Stimulated activated CD8-positive, alpha-beta memory T cell treated with anti-CD3 and anti-CD28 coated beads, Interleukin-4, amount 100 ng/mL, for 48 hours (primary cell): ENCODE measurements around the gene SHLD3.
"Not testable (repeated sequence)": the region's sequence is repeated elsewhere in the genome, so short reads cannot be mapped to it uniquely, and the experiment has no call there.

Experiments used
- DNase-seq: peaks from one replicate; pipeline ENCODE4 v3.0.0-alpha.2; 2020

The SHLD3 gene, protein sequence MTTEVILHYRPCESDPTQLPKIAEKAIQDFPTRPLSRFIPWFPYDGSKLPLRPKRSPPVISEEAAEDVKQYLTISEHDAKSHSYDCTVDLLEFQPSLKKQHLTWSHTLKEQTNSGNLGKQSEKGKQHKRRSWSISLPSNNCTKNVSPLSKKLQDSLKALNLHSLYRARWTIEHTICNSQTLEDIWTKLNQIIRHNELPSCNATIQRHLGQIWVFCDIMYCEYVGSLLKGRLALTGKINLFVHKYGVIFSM

DNA sequence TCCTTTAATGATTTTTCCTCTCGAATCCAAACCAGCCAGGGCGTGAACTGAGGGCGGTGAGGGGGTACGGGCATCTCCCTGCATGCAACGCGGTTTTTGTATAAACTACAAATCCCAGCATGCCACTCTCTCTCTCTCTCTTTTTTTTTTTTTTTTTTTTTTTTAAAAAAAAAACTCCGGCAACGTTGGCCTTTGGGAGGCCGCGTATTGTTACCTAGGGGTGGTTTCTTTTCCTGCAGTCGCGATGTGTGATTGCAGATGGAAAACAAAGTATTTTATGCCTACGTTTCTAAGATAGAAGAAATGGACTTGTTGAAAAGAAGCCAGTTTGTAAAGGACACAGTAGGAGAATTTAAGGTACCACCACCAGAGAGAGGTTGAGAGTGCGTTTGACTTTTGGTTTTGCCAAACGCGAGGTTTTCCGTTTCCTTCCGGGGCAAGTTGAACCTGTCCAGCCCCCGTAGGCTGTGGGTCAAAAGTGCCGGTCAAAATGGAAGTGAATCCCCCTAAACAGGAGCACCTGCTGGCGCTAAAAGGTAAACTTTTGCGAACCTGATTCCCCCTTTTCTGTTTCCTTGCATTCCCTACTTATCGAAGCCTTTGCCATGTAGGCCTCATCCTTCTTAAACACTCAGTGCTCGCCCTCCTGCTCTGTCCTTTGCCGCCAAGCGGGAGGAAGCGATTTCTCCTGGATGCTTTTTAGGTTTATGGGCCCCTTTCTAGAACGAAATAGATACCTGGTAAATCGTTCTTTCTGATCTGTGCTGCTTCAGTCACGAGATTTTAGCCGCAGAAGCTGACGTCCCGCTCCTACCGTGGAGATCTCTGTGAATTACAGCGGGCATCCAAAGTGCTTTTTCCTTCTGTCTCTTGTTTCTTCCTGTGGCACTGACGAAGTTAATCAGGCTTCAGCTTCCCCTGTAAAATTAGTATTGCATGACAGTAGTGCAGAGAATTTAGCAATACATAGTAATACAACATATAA, at the start of gene SHLD3, which contains the start of gene TRAPPC13:
TSS of gene SHLD3 (plus strand) at position 457 of the 985 bp plus-strand sequence. CDS start 4,561 bp downstream, outside the sequence.
TSS of gene TRAPPC13 (plus strand) at position 457 of the 985 bp plus-strand sequence. CDS start at position 491, 34 bp downstream.
- DNase-seq: peak; percentile 83

DNA sequence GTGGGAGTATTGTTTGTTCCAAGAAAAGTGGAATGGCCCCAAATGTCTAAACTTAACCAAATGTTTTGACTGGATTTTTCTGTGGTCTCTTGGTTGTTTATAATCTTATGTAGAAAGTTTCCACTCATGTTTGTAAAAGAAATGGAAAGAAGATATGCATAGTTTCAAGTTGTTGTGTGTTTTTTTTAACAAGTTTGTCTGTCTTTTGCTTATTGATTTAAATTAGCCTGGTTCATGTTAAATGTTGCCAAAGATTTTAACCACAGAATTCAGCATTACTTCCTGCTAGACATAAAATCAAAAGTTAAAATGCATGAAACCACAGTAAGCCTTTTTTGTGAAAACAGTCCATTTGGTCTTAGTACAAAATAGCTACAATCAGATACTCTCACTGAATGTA, 47.7 kb upstream of the SHLD3 start:
- no peak for DNase-seq

DNA sequence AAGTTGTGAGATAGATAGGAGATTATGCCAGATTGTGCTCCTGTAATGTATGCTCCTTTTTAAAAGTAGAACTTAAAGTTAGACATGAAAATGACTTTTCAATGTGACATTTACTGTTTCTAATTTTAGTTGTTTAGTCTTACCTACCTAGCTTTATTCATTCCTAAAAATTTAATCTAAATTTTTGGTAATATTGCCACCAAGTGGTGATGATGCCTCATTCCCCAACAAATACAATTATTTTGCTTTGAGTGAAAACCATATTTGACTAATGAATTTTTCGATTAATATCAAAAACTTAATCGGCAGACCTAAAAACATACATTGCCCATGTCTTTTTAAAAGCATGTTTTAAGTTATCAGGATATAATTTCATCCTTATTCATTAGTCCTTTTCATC, 36.1 kb upstream of the SHLD3 start:
- DNase-seq: no peak

DNA sequence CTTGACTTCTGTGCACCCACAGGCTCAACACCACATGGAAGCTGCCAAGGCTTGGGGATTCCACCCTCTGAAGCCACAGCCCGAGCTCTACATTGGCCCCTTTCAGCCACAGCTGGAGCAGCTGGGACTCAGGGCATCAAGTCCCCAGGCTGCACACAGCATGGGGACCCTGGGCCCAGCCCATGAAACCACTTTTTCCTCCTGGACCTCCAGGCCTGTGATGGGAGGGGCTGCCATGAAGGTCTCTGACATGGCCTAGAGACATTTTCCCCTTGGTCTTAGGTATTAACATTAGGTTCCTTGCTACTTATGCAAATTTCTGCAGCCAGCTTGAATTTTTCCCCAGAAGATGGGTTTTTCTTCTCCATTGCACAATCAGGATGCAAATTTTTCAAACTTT, 23.1 kb upstream of the SHLD3 start:
- not testable (repeated sequence) for DNase-seq

DNA sequence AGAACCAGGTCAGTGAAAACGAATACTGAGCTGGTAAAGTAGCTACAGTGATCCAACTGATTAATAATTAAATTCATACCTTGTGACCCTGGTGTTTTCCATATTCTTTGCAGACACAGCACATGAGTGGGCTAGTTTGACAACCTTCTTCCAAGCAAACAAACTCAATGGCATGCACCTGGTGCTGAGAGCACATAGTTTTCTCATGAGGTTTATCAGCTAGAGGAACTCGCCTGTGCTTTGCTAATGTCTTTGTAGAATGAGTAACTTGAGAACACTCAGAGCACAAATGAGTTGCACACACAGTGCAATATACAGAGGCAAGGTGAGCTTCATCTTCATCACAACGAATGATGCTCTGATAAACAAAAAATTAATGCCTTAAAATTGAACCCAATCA, 13.3 kb upstream of the SHLD3 start:
- no peak for DNase-seq

DNA sequence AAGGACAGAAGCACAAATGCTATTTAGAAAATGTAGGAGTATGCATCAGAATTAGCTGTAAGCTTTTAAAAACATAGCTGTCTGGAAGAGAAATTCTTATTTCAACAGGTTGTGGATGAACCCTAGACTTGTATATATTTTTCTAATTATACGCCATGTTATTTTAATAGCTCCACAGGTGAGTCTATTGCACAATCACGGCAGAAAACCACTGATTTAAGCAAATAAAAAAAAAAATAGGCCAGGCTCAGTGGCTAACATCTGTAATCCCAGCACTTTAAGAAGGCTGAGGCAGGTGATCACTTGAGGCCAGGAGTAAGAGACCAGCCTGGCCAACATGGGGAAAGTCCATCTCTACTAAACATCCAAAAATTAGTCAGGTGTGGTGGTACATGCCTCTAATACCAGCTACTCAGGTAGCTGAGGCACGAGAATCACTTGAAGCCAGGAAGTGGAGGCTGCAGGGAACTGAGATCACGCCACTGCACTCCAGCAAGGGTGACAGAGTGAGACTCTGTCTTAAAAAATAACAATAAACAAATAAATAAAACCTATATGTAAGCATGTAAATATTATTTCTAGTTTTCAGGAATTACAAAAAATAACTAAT, 12.4 kb upstream of the SHLD3 start:
- no peak for DNase-seq

DNA sequence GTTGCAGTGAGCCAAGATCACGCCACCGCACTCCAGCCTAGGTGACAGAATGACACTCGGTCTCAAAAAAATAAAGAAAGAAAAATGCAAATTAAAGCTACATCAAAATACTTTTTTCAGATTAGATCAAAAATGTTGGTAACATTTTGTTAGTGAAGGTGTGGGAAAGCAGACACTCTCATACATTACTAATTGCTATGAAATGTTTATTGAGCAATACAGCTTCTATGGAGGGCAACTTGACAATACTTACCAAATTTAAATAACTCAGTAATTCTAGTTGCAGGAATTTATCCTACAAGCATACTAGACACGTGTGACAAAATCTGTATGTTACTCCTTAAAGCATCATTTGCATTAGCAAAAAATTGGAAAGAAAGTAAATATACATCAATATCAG, 4.8 kb upstream of the SHLD3 start:
- no peak for DNase-seq

DNA sequence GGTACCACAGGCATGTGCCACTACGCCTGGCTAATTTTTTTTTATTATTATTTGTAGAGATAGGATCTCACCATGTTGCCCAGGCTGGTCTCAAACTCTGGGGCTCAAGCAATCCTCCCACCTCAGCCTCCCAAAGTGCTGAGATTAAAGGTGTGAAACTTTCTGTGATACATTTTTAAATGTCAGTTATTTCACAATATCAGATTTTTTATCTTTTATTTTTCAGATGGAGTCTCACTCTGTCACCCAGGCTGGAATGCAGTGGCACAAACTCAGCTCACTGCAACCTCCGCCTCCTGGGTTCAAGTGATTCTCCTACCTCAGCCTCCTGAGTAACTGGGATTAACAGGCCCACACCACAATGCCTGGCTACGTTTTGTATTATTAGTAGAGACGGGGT, 2.9 kb upstream of the SHLD3 start:
- DNase-seq: not testable (repeated sequence)

DNA sequence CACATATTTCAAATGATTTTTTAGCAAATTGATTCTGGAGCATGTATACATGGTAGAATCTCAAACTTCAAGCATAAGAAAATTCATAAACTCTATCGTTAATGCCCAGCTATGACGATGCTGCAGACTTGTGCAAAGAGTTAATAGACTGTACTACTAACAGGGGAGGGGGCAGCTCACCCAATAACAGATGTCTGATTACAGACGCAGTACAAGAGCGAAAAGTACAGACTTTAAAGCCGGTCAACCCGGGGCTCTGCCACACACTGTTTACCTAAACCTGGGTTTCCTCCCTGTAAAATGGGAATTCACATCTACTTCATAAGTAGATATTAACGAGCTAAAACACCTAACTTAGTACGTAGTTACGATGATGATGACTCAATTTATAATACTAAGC, 1.3 kb upstream of the SHLD3 start:
- DNase-seq: no peak

DNA sequence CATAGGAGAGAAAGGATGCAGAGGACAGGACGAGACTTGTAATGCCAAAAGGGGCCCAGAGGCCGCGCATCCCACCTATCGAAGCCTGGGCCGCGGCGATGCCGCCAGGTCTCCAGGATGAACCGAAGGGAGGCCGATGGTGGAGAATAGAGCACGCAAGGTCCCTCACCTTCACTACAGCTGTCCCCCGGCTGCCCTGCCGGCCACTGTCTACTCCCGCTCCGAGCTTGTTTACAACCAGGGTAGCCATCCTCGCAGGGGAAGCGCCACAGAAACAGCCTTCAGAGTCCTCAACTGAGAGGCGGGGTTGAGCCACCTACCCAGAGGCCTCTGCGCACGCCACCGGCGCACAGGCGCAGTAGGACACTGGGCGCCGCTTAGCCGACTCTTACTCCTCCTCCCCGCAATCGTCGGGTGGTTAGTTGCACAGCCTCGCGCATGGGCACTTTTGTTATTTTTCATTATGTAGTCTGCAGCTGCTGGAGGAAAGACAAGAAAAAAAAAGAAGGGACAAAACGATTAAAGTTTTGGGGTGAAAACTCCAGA, 729 bp upstream of the SHLD3 start, which contains the start of gene TRIM23:
TSS of gene TRIM23 (minus strand) at position 309 of the 546 bp plus-strand sequence. CDS start at position 250, 59 bp downstream.
- peak; percentile 90 for DNase-seq

DNA sequence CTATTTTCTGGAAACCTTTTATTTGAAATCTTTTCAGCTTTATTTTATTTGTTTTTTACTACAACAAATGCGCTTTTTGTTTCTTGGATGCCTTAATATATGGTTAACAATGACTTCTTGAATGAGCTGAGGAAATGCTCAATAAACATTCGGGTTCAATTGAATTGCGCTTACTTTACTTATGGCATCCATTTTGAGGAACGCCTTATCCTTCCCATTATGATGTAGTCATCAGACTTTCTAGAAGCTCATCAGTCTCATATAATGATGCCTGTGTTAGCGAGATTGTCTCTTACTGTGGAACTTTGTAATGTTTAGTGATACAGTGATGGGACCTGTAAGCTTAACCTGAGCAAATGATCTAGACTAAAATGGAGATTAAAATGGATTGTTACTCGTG, 916 bp downstream of the SHLD3 start:
- no peak for DNase-seq

DNA sequence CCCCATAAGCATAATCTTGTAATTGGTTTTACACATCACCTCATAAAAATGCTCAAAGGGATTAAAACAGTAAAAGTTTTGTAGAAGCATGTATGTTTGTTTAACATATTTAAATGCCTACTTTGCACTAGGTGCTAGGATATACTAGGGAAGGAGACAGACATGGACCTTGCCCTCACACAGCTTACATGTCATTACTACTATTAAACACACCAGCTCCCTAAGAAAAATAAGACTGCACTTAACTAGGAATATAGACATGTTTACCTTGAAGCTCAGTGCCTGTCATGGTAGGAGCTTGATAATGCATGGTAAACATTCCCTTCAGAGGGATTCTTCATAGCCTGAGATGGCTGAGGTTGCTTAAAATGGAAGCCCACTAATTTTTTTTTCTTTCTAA, 6.2 kb downstream of the SHLD3 start:
- no peak for DNase-seq

DNA sequence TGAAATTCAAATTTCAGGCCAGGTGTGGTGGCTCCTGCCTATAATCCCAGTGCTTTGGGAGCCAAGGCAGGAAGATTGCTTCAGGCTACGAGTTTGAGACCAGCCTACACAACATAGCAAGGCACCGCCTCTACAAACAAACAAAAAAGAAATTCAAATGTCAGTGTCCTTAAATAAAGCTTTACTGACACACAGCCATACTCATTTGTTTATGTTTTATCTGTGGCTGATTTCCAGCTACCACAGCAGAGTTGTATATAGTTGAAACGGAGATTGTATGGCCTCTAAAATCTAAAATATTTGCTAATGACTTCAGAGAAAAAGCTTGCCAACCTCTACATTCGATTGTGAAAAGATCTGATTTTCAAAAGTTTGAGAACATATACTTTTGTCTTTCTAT, 15.4 kb downstream of the SHLD3 start:
- no peak for DNase-seq

DNA sequence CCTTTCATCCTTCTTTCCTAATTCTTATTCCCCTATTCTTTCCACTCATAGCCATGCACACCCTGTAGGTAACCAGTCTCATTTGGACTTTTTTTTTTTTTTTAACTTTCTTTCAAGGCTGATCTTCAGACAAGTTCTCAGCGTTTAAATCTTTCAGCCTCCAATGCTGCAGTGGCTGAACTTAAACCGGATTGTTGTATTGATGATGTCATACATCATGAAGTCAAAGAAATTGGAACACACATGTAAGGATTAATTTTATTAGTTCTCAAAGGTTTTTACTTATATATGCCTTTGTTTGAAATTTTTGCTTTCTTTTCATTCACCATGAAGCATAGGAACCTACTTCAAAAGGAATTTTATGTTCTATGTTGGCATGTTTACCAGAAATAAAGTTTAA, 22.1 kb downstream of the SHLD3 start:
- DNase-seq: no peak

DNA sequence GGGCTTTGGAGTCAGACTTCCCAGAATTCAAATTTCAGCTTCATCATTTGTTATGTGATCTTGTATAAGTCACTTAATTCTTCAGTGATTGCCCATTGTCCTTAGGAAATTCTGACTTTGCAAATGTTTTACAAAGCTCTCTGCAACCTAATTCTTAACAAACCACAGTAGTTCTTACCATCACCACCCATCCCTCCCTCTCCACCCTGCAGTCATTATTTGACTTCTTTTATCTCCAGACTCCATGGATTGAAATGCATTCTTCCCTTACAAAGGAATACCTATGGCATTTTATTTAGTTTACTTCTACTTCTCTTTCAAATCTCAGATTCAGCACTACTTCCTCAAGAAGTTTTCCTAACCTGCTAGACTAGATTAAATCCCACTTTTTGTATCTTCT, 23.1 kb downstream of the SHLD3 start:
- DNase-seq: no peak

DNA sequence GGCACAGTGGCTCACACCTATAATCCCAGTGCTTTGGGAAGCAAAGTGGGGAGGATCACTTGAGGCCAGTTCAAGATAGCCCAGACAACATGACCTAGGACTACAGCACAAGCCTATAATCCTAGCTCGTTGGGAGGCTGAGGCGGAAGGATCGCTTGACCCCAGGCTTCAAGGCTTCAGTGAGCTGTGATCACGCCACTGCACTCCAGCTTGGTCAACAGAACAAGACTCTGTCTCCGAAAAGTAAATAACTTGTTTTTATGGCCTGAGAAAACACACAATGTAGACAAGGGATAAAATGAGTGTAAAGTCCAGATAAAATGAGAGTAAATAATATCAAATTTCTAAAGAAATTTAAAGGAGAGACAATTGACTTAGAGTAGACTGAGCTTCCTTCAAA, 26.3 kb downstream of the SHLD3 start:
- no peak for DNase-seq

DNA sequence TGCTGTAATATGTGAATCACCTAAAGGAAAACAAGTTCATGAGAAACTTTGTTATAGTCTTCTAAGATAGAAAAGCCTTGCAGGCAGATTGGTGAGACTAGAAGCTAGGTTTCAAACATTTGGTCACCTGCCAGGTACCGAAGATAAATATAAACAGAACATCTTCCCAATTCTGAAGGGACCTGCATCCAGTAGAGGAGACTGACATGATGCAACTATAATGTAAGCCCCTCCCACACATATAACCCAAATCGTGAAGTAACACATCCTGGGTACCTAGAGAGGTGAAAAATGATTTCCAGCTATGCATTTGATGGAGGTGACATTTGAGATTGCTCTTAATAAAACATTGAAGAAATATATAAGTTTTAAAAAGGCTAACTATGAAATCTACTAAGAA, 29.9 kb downstream of the SHLD3 start:
- no peak for DNase-seq

DNA sequence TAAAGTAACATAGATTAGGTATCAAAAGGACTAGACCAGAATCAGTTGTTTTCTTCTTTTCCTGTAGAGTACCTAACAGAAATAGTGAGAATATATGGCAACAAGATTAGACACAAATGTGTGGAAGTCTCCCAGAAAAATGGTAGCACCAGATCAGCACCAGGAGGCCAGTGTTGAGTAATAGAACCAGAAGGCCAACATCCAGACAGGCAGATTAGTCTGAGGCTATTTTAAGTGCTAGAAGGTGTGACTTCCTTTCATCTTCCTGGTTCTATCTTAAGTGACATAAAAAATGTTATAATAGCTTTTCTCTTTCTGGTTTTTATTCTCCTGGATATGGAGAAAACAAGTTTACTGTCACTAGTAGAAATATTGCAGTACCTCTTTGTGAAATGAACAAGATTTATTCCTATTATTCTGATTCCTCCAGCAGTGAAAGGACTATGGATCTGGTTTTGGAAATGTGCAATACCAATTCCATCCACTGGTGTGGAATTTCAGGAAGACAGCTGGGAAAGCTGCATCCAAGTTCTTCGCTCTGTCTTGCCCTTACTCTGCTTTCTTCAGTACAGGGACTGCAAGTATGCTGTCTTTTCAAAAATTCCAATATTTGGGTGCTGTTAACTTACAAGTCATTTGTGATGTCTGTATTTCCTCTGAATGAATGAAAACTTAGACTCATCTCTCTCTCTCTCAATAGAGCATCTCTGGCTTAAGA, 39.1 kb downstream of the SHLD3 start:
- no peak for DNase-seq

DNA sequence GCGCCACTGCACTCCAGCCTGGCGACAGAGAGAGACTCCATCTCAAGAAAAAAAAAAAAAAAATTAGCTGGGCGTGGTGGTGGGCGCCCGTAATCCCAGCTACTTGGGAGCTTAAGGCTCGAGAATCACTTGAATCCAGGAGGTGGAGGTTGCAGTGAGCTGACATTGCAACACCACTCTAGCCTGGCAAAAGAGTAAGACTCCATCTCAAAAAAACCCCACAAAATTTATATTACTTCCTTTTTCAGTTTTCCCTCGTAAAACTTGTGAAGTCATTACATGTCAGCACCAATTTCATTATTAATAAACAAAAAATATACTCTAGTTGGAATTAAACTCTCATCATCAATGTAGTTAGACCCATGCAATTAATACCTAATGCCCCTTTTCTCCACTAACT, 43.9 kb downstream of the SHLD3 start:
- DNase-seq: no peak

DNA sequence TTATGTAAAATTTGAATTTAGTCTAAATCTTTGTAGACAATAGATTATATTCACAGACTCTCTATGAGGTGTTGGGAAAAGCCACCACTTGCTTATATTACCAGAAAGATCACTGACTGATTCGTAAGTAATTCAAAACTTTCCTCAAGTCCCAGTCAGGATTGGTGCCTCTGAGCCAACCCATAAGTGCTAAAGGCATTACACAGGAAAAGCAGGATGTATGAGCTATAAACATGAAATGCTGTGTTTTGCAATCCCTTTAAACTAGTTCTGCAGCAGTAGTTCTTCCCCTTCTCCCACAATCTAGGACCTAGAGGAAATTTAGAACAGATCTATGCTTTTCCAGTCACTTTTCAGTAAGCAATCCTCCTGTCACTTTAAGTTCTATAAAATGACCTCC, 48.0 kb downstream of the SHLD3 start:
- DNase-seq: no peak

DNA sequence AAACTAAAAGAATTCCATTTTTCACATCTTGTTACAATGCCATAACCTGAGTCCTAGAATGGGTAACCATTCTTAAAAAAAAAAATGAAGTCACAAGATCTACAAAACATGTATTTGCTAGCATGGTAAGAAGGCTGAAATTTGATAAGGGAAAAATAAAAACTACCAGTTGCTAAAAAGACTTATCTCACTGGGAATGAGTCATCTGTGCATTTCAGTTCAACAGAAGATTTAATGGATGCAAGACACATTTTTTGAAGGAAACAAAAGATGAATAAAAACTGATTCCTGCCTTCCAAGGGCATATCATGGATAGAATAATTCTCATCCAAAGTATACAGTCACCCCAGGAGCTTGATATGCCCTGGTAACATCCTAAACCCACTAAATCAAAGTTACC, 49.9 kb downstream of the SHLD3 start:
- no peak for DNase-seq

DNA sequence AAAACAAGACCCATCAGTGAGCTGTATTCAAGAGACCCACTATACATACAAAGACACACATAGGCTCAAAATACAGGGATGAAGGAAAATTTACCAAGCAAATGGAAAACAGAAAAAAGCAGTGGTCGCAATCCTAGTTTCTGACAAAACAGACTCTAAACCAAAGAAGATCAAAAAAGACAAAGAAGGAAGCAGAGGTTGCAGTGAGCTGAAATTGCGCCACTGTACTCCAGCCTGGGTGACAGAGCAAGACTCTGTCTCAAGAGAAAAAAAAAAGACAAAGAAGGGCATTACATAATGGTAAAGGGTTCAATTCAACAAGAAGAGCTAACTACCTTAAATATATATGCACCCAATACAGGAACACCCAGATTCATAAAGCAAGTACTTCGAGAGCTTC, 51.2 kb downstream of the SHLD3 start:
- not testable (repeated sequence) for DNase-seq
